Hepatocyte (in vitro differentiated cells): ENCODE results near the gene SLC41A3. TPM values are rescaled to one million over a fixed set of nuclear protein-coding genes. Genes with fewer than 3 reads are reported as not detected.

Experiments
- DNase-seq: peaks from one replicate; pipeline ENCODE4 v3.0.0-alpha.2; 2016; ENCODE audit warnings: low spot score
- H2AFZ ChIP-seq: fragments of 200-600 bp; sonication (generic); 2 replicates; pipeline ENCODE4 v1.6.0; 2016; ENCODE audit warnings: antibody characterized with exemption, mild to moderate bottlenecking
- H3K27ac ChIP-seq: fragments of 200-600 bp; sonication (generic); 2 replicates; pipeline ENCODE4 v1.5.1; 2016; ENCODE audit warnings: mild to moderate bottlenecking
- H3K27me3 ChIP-seq: fragments of 200-600 bp; sonication (generic); 2 replicates; pipeline ENCODE4 v1.6.1; 2016
- H3K36me3 ChIP-seq: fragments of 200-600 bp; sonication (generic); replicated peaks from 2 replicates; pipeline ENCODE4 v1.5.1; 2016; ENCODE audit warnings: low read depth; ENCODE audit not compliant: insufficient read depth
- H3K4me1 ChIP-seq: fragments of 200-600 bp; sonication (generic); 2 replicates; pipeline ENCODE4 v1.5.1; 2016; ENCODE audit warnings: mild to moderate bottlenecking, moderate library complexity; ENCODE audit not compliant: insufficient read depth
- H3K4me2 ChIP-seq: fragments of 200-600 bp; sonication (generic); 2 replicates; pipeline ENCODE4 v1.6.0; 2016
- H3K4me3 ChIP-seq: fragments of 200-600 bp; sonication (generic); 2 replicates; pipeline ENCODE4 v1.5.1; 2016; ENCODE audit warnings: mild to moderate bottlenecking
- H3K79me2 ChIP-seq: fragments of 200-600 bp; sonication (generic); 2 replicates; pipeline ENCODE4 v1.6.0; 2017; ENCODE audit warnings: mild to moderate bottlenecking
- H3K9me2 ChIP-seq: fragments of 200-600 bp; sonication (generic); replicated peaks from 2 replicates; pipeline ENCODE4 v1.6.0; 2017; ENCODE audit warnings: mild to moderate bottlenecking; ENCODE audit not compliant: insufficient read depth
- H3K9me3 ChIP-seq: fragments of 200-600 bp; sonication (generic); 2 replicates; pipeline ENCODE4 v1.5.1; 2016; ENCODE audit warnings: low read depth, mild to moderate bottlenecking
- H4K20me1 ChIP-seq: fragments of 200-600 bp; sonication (generic); 2 replicates; pipeline ENCODE4 v1.6.0; 2016; ENCODE audit warnings: mild to moderate bottlenecking; ENCODE audit not compliant: insufficient read depth, poor library complexity, severe bottlenecking
- CTCF ChIP-seq: fragments of 200-600 bp; sonication (generic); IDR thresholded peaks from 2 replicates; pipeline ENCODE4 v1.5.1; 2016; ENCODE audit warnings: antibody characterized with exemption, mild to moderate bottlenecking; ENCODE audit not compliant: poor library complexity
- EZH2 ChIP-seq: fragments of 200-600 bp; sonication (generic); IDR thresholded peaks from 2 replicates; pipeline ENCODE4 v1.6.1; 2016; ENCODE audit warnings: antibody characterized with exemption, mild to moderate bottlenecking, borderline replicate concordance
- EZH2phosphoT487 ChIP-seq: fragments of 200-600 bp; sonication (generic); IDR thresholded peaks from one replicate; pipeline ENCODE4 v1.6.1; 2018; ENCODE audit warnings: antibody characterized with exemption, mild to moderate bottlenecking, low read depth, moderate library complexity; ENCODE audit not compliant: unreplicated experiment, severe bottlenecking
- WGBS: methylation state at CpG from one replicate; pipeline ENCODE4 v1.1.6; 2016; ENCODE audit warnings: low lambda C conversion rate; ENCODE audit errors: missing lambda C conversion rate; 5-methylcytosine and 5-hydroxymethylcytosine counted together
- polyA plus RNA-seq: library from polyadenylated mRNA; unstranded; fragments of >200 nt; fragmentation: Nextera tagmentation; extraction: Ambion mirVana; gene quantifications from 2 replicates; pipeline ENCODE4 v1.2.1, GENCODE V29; 2016
- total RNA-seq: library from RNA; depleted of rRNA; stranded (reverse); fragments of >200 nt; gene quantifications from 2 replicates; pipeline ENCODE4 v1.2.3, GENCODE V29; 2014

The SLC41A3 gene
- total and polyA plus RNA-seq, 2 experiments from 2014 or later, result 29.3 to 43.4 TPM

DNA sequence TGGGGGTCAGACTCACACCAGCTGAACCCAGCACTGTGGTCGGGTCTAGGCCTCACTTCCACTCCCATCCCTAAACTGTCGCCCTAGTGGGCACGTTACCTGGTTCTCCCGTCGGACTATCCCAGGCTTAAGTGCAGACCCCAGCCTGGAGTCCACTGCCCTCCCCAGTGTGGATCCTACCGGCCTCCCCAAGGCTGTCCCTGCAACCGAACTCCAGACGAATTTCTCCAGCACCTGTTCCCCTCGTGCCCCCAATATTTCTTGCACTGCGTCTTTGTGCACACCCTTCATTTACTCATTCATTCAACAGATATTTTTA is 26.5 kb downstream of the SLC41A3 start:
- Histone ChIP-seq H4K20me1 (no peaks in the 10 kb centered on the region), H3K9me2 (no peaks in the 10 kb centered on the region), H3K27ac (peak overlapping the region; percentile 88), H3K79me2 (no peaks in the 10 kb centered on the region), H3K4me2 (no peak overlapping the region), H3K36me3 (no peaks in the 10 kb centered on the region), H3K9me3 (no peaks in the 10 kb centered on the region), H3K4me1 (peaks cover 15% of the 10 kb centered on the region), H3K27me3 (no peaks in the 10 kb centered on the region), H3K4me3 (no peak overlapping the region), H2AFZ (no peak overlapping the region)
- TF ChIP-seq EZH2phosphoT487, result no peak
- no peak for TF ChIP-seq EZH2
- no peak for TF ChIP-seq CTCF
- 89% methylated on average over 10 of the region's 10 CpGs for WGBS
- no peak for DNase-seq

GRCh38 chr3:126056681-126057500 is 27.0 kb downstream of the SLC41A3 start:
- H3K27ac ChIP-seq, result peak overlapping the region; percentile 88
- no peak overlapping the region for H3K4me3 ChIP-seq
- no peaks in the 10 kb centered on the region for H3K27me3 ChIP-seq
- no peaks in the 10 kb centered on the region for H3K9me3 ChIP-seq
- no peaks in the 10 kb centered on the region for H4K20me1 ChIP-seq
- H3K79me2 ChIP-seq, result no peaks in the 10 kb centered on the region
- 83% methylated on average over 14 of the region's 14 CpGs for WGBS
- H2AFZ ChIP-seq, result no peak overlapping the region
- H3K4me1 ChIP-seq, result peaks cover 15% of the 10 kb centered on the region
- no peaks in the 10 kb centered on the region for H3K36me3 ChIP-seq
- no peaks in the 10 kb centered on the region for H3K9me2 ChIP-seq
- TF ChIP-seq EZH2phosphoT487 (no peak), EZH2 (no peak), CTCF (no peak)
- H3K4me2 ChIP-seq, result no peak overlapping the region
- peak; percentile 70 for DNase-seq

DNA sequence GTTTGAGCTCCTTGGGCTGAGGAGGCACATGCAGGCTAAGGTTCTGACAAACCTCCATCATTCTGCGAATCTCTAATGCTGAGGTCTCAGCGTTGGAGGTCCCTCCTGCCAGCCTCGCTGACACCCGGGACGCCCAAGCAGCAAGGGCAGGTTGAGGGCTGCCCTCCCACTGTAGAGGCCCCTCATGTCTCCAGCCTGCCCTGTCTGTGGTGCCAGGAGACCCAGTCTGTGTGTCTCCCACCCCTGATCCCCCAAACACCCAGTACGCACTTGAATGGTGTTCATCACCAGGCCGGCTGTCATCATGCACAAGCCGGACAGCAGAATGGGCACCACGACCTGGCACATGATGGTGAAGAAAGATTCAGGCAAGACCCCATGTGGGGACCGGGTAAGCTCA is 27.8 kb downstream of the SLC41A3 start:
- 95% methylated on average over 10 of the region's 10 CpGs for WGBS
- peaks cover 15% of the 10 kb centered on the region for H3K4me1 ChIP-seq
- no peaks in the 10 kb centered on the region for H3K79me2 ChIP-seq
- H3K4me2 ChIP-seq, result no peak overlapping the region
- H3K9me2 ChIP-seq, result no peaks in the 10 kb centered on the region
- TF ChIP-seq CTCF (no peak), EZH2phosphoT487 (no peak), EZH2 (no peak)
- no peak overlapping the region for H3K4me3 ChIP-seq
- no peaks in the 10 kb centered on the region for H3K27me3 ChIP-seq
- DNase-seq, result no peak
- no peaks in the 10 kb centered on the region for H3K9me3 ChIP-seq
- no peaks in the 10 kb centered on the region for H4K20me1 ChIP-seq
- H2AFZ ChIP-seq, result no peak overlapping the region
- peak overlapping the region; percentile 70 for H3K27ac ChIP-seq
- no peaks in the 10 kb centered on the region for H3K36me3 ChIP-seq
